Stimulated activated CD8-positive, alpha-beta memory T cell treated with anti-CD3 and anti-CD28 coated beads, Interleukin-2, amount 100 ng/mL, for 48 hours (primary cell): Measurements from ENCODE around the gene TRIP11.

Experiments used
- DNase-seq, 2 donors: peaks; one replicate each; pipeline ENCODE4 v3.0.0-alpha.2; 2020; ENCODE audit warnings: low read depth in 2 of 2

TRIP11 gene

GRCh38 chr14:91918186-91918883 lies 121.5 kb downstream of the TRIP11 start:
- no peak for DNase-seq
